Memory B cell (primary cell): ENCODE results near the gene SLK.

Experiments used
- ATAC-seq: fragments of 150-1000 bp; cut with Tn5 transposase; 2 replicates; pipeline ENCODE4 v1.10.0; 2021; ENCODE audit warnings: low read depth, mild to moderate bottlenecking, moderate library complexity
- DNase-seq, 2 donors: peaks; one replicate each; pipeline ENCODE4 v3.0.0; 2022; ENCODE audit warnings: low spot score in 2 of 2
- H3K27ac Mint-ChIP-seq: one replicate; pipeline ENCODE4 v1.8.0; 2022; ENCODE audit warnings: mild to moderate bottlenecking, moderate library complexity, mixed read lengths
- H3K27me3 Mint-ChIP-seq: one replicate; pipeline ENCODE4 v1.8.0; 2022; ENCODE audit warnings: mixed read lengths
- H3K36me3 Mint-ChIP-seq: one replicate; pipeline ENCODE4 v1.8.0; 2022; ENCODE audit warnings: mild to moderate bottlenecking, mixed read lengths
- H3K4me1 Mint-ChIP-seq: one replicate; pipeline ENCODE4 v1.8.0; 2022; ENCODE audit warnings: mixed read lengths
- H3K4me3 Mint-ChIP-seq: one replicate; pipeline ENCODE4 v1.8.0; 2022; ENCODE audit warnings: mild to moderate bottlenecking, moderate library complexity, mixed read lengths
- H3K9me3 Mint-ChIP-seq: one replicate; pipeline ENCODE4 v1.8.0; 2022; ENCODE audit warnings: mixed read lengths

SLK gene

DNA sequence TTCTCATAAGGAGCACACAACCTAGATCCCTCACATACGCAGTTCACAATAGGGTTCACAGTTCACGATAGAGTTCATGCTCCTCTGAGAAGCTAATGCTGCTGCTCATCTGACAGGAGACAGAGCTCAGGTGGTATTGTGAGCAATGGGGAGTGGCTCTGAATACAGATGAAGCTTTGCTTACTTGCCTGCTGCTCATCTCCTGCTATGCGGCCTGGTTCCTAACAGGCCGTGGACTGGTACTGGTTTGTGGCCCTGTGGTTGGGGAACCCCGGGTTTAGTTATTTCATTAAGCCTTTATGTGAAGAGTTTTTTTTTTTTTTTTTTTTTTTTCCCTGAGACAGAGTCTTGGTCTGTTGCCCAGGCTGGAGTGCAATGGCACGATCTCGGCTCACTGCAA lies 19.4 kb downstream of the SLK start:
- Mint-ChIP-seq H3K27me3 (no peaks in the 10 kb centered on the region), H3K4me3 (no peak overlapping the region), H3K27ac (no peak overlapping the region), H3K9me3 (no peaks in the 10 kb centered on the region), H3K4me1 (peaks cover 25% of the 10 kb centered on the region), H3K36me3 (no peaks in the 10 kb centered on the region)
- peak in 1 of 2 donors; percentile 36 for DNase-seq
- ATAC-seq = peak; percentile 87

DNA sequence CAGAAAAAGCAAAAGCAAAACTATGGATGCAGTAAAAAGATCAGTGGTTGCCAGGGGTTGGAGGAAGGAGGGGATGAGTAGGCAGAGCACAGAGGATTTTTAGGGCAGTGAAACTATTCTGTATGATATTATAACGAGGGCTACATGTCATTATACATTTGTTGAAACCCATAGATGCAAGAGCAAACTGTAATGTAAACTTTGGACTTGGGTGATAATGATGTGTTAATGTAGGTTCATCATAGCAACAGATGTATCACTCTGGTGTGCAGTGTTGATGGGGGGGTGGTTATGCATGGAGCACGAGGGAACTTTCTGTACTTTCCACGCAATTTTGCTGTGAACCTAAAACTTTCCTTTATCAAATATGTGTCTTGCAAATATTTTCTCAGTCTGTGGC lies 23.2 kb downstream of the SLK start:
- Mint-ChIP-seq H3K4me1 (peaks cover 8% of the 10 kb centered on the region), H3K27ac (no peak overlapping the region), H3K9me3 (no peaks in the 10 kb centered on the region), H3K4me3 (no peak overlapping the region), H3K27me3 (no peaks in the 10 kb centered on the region), H3K36me3 (peaks cover 9% of the 10 kb centered on the region)
- ATAC-seq (no peak), DNase-seq (no peak)

DNA sequence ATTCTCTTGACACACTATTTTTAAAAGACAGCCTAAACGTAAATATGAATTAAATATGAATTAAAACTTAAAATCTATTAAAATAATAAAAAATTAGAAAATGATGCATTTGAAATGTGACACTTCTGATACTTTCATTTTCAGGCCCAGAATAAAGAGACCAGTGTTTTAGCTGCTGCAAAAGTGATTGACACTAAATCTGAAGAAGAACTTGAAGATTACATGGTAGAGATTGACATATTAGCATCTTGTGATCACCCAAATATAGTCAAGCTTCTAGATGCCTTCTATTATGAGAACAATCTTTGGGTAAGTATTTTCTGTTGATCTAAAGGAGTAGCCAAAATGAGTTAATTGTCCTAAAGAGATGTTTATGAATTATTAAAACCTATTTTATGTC lies 23.6 kb downstream of the SLK start:
- no peak for DNase-seq
- no peak for ATAC-seq
- Mint-ChIP-seq H3K27ac (no peak overlapping the region), H3K9me3 (no peaks in the 10 kb centered on the region), H3K4me1 (peaks cover 8% of the 10 kb centered on the region), H3K4me3 (no peak overlapping the region), H3K36me3 (peaks cover 9% of the 10 kb centered on the region), H3K27me3 (no peaks in the 10 kb centered on the region)

DNA sequence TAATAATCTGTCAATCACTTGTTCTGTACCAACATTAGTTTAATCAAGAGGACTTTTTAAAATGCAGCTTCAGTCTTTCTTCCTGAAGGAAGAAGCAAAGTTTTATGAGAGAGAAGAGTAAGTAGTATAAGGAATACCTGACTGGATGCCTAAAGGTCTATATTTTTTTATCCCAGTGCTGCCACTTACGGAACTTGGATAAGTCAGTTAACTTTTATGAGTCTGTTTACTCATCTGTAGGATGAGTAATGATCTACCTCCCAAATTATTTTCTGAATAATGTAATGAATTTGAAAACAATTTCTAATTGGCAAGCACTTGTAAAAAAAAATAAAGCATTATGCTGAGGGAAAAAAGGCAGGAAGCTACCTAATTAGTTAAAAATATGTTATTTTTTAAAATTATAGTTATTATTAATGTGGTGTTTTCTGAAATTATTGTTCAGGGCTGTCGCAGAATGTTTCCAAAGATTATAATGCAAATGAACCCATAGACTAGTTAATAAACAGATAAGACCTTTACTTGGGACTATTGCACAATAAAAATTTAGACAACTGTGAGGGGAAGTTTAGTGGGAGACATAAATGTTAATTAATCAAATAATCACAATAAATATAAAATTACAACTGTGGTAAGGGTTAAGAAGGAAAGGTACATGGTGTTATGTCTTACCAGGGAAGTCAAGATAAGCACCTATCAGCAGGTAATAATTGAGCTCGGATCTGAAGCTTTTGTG lies 24.6 kb downstream of the SLK start:
- H3K27ac Mint-ChIP-seq = no peak overlapping the region
- no peaks in the 10 kb centered on the region for H3K9me3 Mint-ChIP-seq
- no peak for ATAC-seq
- no peak overlapping the region for H3K4me3 Mint-ChIP-seq
- peaks cover 15% of the 10 kb centered on the region for H3K36me3 Mint-ChIP-seq
- no peaks in the 10 kb centered on the region for H3K27me3 Mint-ChIP-seq
- H3K4me1 Mint-ChIP-seq = peaks cover 4% of the 10 kb centered on the region
- DNase-seq = no peak

DNA sequence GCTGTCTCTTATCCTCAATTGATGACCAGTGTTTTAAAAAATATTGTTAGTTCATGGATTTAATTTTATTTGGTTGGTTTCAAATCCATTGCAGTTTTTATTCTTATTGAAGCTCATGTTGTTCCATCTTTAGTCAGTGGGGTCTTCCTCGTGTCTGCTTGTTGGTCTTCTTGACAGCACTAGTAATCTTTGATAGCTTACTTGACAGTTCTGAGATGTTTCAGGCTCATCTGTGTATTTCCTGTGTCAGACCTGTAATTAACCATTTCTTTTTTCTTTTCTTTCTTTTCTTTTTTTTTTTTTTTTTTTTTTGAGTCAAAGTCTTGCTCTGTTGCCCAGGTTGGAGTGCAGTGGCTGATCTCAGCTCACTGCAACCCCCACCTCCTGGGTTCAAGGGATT lies 28.2 kb downstream of the SLK start:
- H3K4me3 Mint-ChIP-seq = no peak overlapping the region
- no peak for ATAC-seq
- peaks cover 22% of the 10 kb centered on the region for H3K36me3 Mint-ChIP-seq
- peaks cover under 1% of the 10 kb centered on the region for H3K4me1 Mint-ChIP-seq
- DNase-seq = no peak
- no peaks in the 10 kb centered on the region for H3K27me3 Mint-ChIP-seq
- H3K27ac Mint-ChIP-seq = no peak overlapping the region
- H3K9me3 Mint-ChIP-seq = no peaks in the 10 kb centered on the region

DNA sequence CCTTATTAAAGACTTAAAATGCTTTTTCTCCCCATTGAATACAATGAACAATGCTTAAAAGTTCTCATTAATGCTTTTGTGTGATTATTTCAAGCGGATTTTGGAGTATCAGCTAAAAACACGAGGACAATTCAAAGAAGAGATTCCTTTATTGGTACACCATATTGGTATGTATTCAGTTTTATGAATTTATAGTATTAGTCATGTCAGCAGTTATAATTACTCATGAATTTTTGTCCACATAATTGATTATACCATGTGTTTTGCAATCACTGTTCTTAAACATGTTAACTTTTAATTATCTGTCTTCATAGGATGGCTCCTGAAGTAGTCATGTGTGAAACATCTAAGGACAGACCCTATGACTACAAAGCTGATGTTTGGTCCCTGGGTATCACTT lies 31.9 kb downstream of the SLK start:
- DNase-seq = no peak
- Mint-ChIP-seq H3K36me3 (peaks cover 32% of the 10 kb centered on the region), H3K4me1 (no peaks in the 10 kb centered on the region), H3K27ac (no peak overlapping the region), H3K4me3 (no peak overlapping the region), H3K9me3 (no peaks in the 10 kb centered on the region), H3K27me3 (no peaks in the 10 kb centered on the region)
- no peak for ATAC-seq

DNA sequence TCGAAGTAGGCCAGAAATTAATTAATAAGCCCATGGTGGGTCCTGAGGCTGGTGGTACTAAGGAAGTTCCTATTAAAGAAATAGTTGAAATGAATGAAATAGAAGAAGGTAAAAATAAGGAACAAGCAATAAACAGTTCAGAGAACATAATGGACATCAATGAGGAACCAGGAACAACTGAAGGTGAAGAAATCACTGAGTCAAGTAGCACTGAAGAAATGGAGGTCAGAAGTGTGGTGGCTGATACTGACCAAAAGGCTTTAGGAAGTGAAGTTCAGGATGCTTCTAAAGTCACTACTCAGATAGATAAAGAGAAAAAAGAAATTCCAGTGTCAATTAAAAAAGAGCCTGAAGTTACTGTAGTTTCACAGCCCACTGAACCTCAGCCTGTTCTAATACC lies 36.0 kb downstream of the SLK start:
- Mint-ChIP-seq H3K4me1 (no peaks in the 10 kb centered on the region), H3K36me3 (peaks cover 20% of the 10 kb centered on the region), H3K4me3 (no peak overlapping the region), H3K27ac (peak overlapping the region; percentile 4), H3K27me3 (no peaks in the 10 kb centered on the region), H3K9me3 (no peaks in the 10 kb centered on the region)
- DNase-seq = no peak
- no peak for ATAC-seq

DNA sequence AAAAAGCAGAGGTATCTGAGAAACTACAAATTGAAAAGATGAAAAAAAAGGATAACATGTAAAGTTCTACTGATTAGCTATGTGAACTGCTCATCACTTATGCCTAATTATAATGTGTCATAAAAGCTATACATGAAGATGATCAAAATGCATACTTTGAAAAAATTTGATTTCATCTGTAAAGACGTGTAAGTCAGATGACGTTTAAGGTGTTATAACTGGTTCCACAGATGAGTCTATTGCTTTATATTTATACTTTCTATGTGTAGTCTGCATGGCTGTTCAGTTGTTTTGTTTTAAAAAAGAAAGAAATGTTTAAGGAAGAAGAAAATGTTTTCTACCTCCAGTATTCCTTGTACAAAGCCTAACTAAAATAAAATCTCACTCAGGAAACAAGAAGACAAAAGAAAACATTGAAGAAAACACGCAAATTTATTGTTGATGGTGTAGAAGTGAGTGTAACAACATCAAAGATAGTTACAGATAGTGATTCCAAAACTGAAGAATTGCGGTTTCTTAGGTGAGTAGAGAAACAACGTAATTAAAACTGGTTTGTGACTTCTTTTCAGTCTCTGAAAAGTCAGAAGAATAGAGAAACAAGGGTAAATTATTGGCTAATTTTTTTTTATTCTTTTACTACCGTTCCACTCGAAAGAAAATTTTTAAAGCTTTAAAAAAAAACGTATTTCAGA lies 38.4 kb downstream of the SLK start:
- Mint-ChIP-seq H3K9me3 (no peaks in the 10 kb centered on the region), H3K4me1 (no peaks in the 10 kb centered on the region), H3K4me3 (no peak overlapping the region), H3K27me3 (no peaks in the 10 kb centered on the region), H3K36me3 (peaks cover 25% of the 10 kb centered on the region), H3K27ac (no peak overlapping the region)
- ATAC-seq = no peak
- no peak for DNase-seq

DNA sequence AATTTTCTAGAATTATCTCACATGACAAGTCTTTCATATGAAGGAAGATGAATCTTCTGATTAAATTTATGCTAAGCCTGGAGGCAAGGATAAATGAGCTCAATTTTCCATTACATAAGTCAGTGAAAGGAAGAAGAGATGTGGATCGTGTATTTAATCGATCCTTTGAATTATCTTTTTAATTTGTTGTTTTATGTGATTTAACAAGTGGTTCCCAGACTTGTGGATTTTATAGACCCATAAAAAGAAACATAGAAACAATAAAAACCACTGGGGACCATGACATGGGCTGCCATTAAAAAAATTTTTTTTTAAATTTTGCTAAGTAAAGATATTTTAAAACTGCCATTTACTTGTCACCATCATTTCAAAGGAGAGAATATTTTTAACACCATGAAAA lies 45.0 kb downstream of the SLK start:
- ATAC-seq (no peak), DNase-seq (no peak)
- peaks cover 9% of the 10 kb centered on the region for H3K36me3 Mint-ChIP-seq
- H3K4me1 Mint-ChIP-seq = no peaks in the 10 kb centered on the region
- no peak overlapping the region for H3K4me3 Mint-ChIP-seq
- H3K9me3 Mint-ChIP-seq = no peaks in the 10 kb centered on the region
- no peaks in the 10 kb centered on the region for H3K27me3 Mint-ChIP-seq
- H3K27ac Mint-ChIP-seq = no peak overlapping the region

DNA sequence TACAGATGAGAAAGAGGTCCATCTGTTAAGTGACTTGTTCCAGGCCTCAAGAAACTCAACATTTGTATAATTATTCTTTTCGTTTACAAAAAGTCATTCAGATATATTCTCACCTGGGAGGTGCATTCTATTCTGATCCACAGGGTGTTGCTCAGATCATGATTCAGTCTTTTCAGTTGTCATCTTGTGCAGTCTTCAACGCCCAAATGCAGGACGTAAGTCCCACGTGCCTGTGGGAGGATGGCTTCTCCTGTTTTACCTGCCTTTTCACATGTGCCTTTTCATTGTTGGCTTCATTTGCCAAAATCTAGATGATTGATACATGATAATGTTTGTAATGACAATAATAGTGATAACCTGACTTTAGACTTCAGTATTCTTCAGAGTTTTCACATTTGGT lies 46.5 kb downstream of the SLK start:
- Mint-ChIP-seq H3K4me3 (no peak overlapping the region), H3K4me1 (no peaks in the 10 kb centered on the region), H3K27ac (no peak overlapping the region), H3K9me3 (no peaks in the 10 kb centered on the region), H3K27me3 (no peaks in the 10 kb centered on the region), H3K36me3 (peaks cover 8% of the 10 kb centered on the region)
- ATAC-seq (no peak), DNase-seq (no peak)

DNA sequence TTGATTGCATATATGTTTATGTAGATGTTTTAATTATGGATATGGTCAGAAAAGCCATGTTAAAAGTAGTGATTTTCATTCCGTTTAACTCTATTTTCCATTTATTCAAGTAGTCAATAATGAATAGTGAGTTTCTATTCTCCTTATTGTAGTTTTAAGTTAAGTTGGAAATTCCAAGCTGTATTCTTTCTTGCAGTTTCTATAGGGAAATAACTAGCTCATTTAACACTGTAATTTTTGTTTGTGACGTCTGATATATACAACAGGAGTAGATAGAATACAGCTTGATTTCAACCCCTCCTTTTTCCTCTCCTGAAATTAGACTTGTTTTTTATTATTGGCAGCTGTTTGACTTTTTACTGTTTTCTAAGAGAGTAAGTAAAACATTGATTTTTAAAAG lies 47.2 kb downstream of the SLK start:
- no peak overlapping the region for H3K4me3 Mint-ChIP-seq
- H3K4me1 Mint-ChIP-seq = no peaks in the 10 kb centered on the region
- ATAC-seq = no peak
- H3K36me3 Mint-ChIP-seq = peaks cover 9% of the 10 kb centered on the region
- no peaks in the 10 kb centered on the region for H3K27me3 Mint-ChIP-seq
- no peak for DNase-seq
- H3K27ac Mint-ChIP-seq = no peak overlapping the region
- no peaks in the 10 kb centered on the region for H3K9me3 Mint-ChIP-seq

DNA sequence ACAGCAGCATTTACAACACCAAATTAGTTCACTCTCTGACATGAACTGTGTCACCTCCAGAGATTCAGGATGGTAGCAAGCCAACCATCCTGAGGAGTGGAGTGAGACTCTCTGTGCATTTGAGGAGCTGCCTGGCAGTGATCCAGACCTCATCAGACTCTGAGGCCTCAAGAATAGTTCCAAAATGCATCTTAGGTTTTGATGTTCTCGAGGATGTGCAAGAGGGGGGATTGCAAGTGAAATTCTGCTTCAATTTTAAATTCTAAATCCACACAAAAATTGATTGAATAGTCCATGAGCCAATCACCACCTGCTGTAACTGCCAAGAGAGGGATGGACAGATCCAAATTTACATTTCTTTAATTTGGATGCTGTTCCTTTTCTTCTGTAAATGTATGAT lies 49.7 kb downstream of the SLK start:
- Mint-ChIP-seq H3K27me3 (no peaks in the 10 kb centered on the region), H3K4me3 (no peak overlapping the region), H3K27ac (peak overlapping the region; percentile 31), H3K36me3 (peaks cover 11% of the 10 kb centered on the region), H3K4me1 (no peaks in the 10 kb centered on the region), H3K9me3 (no peaks in the 10 kb centered on the region)
- DNase-seq = no peak
- ATAC-seq = no peak

DNA sequence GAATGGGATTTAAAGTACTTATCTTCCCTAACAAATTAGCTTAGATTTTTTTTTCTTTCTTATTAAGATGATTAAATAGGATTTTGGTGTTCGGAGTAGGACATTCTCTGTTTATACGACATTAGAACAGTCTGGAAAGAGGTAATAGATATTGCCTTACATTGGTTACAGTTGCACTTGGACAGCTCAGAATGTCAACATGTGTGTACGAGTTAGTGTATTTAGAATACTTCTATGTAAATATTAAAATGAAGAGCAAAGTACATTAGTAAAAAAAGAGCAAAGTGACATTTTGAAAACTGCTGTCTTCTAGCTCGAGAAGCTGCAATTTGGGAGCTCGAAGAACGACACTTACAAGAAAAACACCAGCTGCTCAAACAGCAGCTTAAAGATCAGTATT lies 51.5 kb downstream of the SLK start:
- no peak for DNase-seq
- Mint-ChIP-seq H3K27me3 (no peaks in the 10 kb centered on the region), H3K4me1 (no peaks in the 10 kb centered on the region), H3K9me3 (no peaks in the 10 kb centered on the region), H3K36me3 (peaks cover 23% of the 10 kb centered on the region), H3K27ac (no peak overlapping the region), H3K4me3 (no peak overlapping the region)
- ATAC-seq = no peak

DNA sequence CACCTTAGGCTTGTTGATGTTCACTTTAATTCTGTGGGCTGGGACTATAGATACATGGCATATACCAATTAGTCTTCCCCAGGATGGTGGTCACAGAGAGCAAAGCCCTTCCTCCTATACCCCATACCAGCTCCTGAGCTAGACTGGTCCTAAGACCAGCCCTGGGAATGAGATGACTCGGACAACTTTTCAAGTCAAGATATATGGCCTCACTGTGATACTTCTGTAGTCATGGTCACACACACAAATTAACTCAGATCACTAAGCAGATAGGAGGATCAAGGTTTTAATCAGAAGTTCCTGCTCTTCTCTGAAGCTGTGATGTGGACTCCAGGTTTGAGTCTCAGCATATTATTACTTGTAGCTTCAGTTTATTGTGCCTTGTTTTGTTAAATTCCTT lies 53.1 kb downstream of the SLK start:
- Mint-ChIP-seq H3K27ac (no peak overlapping the region), H3K4me3 (no peak overlapping the region), H3K4me1 (no peaks in the 10 kb centered on the region), H3K9me3 (no peaks in the 10 kb centered on the region), H3K36me3 (peaks cover 37% of the 10 kb centered on the region), H3K27me3 (no peaks in the 10 kb centered on the region)
- DNase-seq = no peak
- no peak for ATAC-seq

DNA sequence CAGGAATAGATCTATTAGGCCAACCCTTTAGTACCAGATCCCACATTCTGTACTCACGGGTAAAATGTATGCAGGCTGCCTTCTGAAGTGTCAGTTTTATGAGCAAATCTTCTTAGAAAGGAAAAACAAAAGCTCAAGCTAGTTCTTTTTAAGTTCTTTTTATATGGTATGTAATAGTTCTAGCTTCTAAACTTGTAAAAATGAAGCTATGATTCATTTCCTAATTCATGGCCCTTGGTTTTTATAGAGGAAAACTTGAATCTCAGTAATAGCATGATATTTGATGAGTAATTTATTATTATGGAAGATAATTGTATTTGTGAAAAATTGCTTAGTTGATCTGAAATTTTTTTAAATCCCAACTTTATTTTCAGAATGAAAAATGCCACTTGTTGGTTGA lies 54.3 kb downstream of the SLK start:
- Mint-ChIP-seq H3K4me1 (no peaks in the 10 kb centered on the region), H3K27me3 (no peaks in the 10 kb centered on the region), H3K9me3 (no peaks in the 10 kb centered on the region), H3K27ac (no peak overlapping the region), H3K36me3 (peaks cover 39% of the 10 kb centered on the region), H3K4me3 (no peak overlapping the region)
- DNase-seq (no peak), ATAC-seq (no peak)
